Amniotic stem cell (primary cell): ENCODE results near the gene SAPCD2.
A peak's percentile ranks its signal among the peaks of the same experiment; 100 is the strongest.

Source experiments
- DNase-seq: peaks from one replicate; lab custom pipeline; 2025; lab: John Stamatoyannopoulos, UW

The SAPCD2 gene

DNA sequence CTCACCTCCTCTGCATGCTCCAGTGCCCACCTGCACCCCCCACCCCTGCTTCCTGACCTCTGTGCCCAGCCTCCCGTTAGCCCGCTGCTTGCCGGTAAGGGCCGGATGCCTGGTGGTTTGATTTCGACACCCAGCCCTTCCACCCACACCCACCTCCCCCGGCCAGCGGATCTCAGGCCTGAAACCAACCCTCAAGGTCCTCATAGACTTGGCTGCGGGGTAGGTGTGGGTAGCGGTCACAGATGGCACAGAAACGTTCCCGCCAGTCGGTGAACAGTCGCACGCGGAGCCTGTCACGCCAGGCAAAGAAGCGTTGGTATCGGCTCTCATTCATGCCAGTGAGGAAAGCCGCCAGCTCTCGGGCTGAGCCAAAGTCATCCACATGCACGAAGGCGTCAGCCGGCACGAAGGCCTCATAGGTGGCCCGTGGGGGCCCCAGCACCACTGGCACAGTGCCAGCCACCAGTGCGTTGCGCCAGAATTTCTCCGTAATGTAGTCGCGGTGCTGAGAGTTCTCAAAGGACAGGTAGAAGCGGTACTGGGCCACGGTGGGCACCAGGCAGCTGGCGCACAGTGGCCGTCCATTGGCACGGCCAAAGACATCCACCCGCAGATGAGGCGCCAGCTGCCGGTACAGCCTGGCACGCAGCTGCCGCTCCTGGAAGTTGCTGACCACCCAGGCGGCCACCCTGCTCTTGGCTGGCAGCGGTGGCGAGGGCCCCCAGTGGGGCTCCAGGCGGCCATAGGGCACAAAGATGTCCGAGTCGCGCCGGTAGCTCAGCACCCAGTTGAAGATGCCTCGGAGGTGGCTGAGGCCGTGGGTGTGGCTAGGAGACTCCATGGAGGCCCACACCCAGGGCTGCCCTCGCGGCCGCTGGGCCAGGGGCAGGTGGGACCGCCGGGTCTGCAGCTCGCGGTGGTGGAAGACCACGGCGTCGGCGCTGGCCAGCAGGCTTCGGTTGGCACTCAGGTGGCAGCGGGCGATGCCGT is 39.5 kb downstream of the SAPCD2 start:
- DNase-seq, result no peak

DNA sequence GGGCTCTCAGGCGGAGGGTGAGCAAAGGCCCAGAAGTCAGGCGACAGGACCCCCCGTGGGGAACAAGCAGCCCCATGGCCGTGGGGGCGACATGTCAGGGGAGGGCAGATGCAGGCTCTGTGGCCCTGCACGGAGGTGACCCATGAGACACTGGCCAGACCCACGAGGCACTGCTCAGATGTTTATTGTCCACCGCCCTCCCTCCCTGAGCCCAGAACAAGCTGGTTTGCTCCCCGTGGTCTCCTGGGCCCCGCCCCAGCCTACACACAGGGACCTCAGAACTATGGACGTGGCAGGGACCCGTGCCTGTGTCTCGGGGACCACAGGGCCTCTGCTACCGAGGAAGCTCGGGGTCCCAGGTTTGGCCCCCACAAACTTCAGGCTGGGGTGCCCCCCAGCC is 40.4 kb downstream of the SAPCD2 start:
- DNase-seq, result no peak

- DNase-seq, result no peak
These were observed 41.1 kb downstream of the SAPCD2 start for GRCh38 chr9:137029058-137029936.

- no peak for DNase-seq
These were observed 41.9 kb downstream of the SAPCD2 start for GRCh38 chr9:137028263-137029057.

DNA sequence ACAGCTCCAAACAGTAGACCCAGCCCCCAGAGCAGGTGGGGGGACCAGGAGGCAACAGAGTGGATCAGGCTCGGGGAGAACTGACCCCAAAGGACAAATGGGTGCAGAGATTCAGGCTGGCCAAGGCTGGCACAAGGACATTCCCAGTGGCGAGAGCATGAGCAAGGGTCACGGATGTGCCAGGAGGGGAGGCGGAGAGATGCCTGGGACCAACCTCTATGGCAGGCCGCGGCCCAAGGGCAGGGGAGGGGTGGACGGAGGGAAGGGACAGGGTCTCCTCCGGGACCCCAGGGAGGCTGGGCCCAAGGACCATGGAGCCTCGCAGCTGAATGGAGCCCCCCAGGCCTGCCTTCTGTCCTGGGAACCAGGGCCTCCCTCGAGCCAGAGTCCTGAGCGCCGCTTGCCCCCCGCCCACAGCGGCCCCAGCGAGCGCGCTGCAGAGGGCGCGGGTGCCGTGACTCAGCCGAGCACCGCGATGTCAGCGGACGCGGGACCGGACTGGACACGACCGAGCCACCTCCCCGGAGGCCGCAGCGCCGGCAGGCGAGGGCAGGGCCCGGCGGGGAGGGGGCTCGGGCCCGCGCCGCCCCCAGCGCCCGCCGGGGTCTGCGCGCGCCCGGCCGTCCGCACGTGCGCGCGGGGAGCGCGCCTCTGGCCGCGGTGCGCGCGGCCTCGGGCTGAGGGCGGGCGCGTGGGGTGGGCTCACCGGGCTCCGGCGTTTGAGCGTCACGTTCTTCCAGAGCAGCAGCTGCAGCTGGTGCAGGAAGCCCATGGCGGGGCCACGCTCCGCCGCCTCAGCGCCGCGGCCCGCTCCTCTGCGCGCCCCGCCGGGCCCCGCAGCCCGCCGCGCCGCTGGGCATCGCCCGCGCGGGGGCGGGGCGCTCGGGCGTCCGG is 42.7 kb downstream of the SAPCD2 start, which contains the start of gene ABCA2:
TSS of gene ABCA2 (minus strand) at position 869 of the 894 bp plus-strand sequence. CDS start at position 772, 97 bp downstream.
- peak; percentile 25 for DNase-seq

- DNase-seq, result no peak
These were observed 43.5 kb downstream of the SAPCD2 start for GRCh38 chr9:137026828-137027227.

- DNase-seq, result no peak
These were observed 44.0 kb downstream of the SAPCD2 start for GRCh38 chr9:137026384-137026783.

- DNase-seq, result no peak
These were observed 44.8 kb downstream of the SAPCD2 start for GRCh38 chr9:137025517-137025966.

GRCh38 chr9:137023583-137023991 is 46.8 kb downstream of the SAPCD2 start:
- no peak for DNase-seq

GRCh38 chr9:137023157-137023556 is 47.2 kb downstream of the SAPCD2 start:
- no peak for DNase-seq

GRCh38 chr9:137022662-137023008 is 47.7 kb downstream of the SAPCD2 start:
- no peak for DNase-seq

- no peak for DNase-seq
These were observed 48.2 kb downstream of the SAPCD2 start for GRCh38 chr9:137021979-137022661.

GRCh38 chr9:137021568-137021978 is 48.8 kb downstream of the SAPCD2 start:
- DNase-seq, result no peak

DNA sequence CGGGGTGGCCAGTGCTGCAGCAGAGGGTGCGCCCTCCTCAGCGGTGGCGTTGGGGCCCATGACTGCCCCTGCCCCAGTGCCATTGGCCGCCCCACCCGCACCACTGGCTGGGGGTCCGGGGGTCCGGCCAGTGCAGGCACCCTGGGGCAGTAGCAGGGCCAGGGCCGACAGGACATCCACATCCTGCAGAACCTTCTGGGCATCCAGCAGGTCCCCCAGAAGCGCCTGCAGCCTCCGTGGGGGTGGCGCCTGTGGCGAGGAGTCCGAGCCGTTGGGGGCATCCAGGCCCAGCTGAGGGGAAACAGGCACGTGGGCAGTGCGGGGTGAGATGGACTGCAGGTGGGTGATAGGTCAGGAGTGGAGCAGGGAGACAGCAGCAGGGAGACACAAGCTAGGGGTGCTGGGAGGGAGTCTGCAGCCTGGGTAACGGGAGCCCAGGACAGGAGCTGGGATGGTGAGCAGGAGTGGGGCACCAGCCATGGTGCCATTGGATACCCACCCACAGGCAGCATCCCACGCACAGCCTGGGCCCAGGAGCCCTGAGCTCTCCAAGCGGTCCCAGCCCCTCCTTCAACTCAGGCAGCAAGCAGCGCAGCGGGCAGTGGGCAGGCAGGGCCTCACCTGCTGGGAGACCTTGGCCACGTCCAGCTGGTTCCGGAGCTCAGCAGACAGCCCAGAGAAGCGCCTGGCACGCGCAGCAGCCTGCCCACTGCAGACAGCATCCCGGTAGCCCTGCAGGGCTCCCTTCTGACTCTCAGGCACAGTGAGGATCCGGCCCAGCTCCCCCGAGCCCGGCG is 49.4 kb downstream of the SAPCD2 start:
- no peak for DNase-seq

- DNase-seq, result no peak
These were observed 50.3 kb downstream of the SAPCD2 start for GRCh38 chr9:137019891-137020683.

DNA sequence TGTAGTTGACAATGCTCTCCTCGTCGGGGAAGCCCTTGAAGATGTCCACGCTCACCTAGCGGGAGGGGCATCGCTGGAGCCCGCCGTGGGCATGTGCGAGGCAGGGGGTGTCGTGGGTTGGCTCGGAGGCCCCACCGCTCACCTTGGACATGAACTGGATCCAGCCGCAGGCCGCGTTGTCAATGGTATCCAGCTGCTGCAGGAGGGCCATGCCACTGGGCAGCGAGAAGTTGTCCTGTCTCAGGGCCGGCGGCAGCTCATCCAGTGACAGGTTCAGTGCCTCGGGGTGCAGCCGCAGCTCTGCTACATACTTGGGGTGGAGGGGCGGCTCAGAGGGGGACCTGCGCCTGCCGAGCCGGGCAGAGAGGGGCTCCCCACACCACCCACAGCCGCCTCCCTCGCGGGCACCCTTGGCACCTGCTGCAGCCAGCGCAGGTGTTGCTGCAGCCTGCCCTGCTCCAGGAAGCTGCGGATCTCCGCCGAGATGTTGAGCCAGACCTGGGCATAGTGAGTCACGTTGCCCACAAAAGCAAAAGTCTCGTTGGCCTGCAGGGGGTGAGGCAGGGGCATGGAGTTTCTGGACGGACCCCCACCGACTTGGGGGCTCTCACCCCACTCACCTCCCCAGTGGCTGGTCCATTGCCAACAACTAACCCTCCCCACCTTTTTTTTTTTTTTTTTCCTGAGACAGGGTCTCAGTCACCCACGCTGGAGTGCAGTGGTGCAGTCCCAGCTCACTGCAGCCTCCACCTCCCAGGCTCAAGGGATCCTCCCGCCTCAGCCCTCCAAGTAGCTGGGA is 51.4 kb downstream of the SAPCD2 start:
- no peak for DNase-seq

DNA sequence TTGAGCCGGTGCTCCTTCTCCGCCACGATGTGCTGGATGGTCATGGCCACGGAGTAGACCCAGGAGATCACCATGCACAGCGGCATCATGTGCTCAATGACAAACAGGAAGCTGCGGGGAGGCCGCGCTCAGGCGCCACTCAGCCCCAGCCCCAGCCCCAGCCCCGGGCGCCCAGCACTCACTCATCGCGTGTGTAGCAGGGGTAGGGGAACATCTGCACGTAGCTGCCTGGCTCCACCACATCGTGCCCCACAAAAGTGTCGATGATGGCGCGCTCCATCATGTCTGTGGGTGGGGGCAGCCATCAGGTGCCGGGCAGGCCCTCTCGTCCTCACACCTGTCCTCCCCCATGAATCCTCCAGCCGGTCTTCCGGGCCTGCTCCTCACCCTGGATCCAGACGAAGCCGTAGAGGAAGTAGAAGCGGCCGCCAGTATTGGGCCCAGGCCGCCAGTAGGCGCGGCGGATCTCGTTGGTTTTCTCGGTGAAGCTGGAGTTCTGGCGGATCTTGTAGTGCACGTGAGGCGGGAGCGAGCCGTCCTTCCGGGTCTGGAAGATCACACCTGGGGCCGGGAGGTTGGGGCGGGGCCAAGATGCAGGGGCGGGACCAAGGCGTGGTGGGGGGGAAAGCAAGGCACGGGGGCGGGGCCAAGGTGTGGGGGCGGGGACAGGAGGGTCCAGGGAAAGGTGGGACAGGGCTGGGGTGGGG is 52.4 kb downstream of the SAPCD2 start:
- no peak for DNase-seq
